H9 (cell line): ENCODE measurements around the gene ALDH1L1. TPM values are rescaled to one million over a fixed set of nuclear protein-coding genes. Genes with fewer than 3 reads are reported as not detected.

Experiments
- DNase-seq: peaks from one replicate; pipeline ENCODE4 v3.0.0-alpha.2; 2017
- H2AFZ ChIP-seq: one replicate; pipeline ENCODE4 v1.6.1; 2013; ENCODE audit warnings: mild to moderate bottlenecking, low read length, control low read depth, moderate library complexity
- H2AK5ac ChIP-seq: 2 replicates; pipeline ENCODE4 v1.6.1; 2013; ENCODE audit warnings: low read length, control low read depth, mixed read lengths; ENCODE audit not compliant: insufficient read length
- H2BK120ac ChIP-seq: one replicate; pipeline ENCODE4 v1.6.1; 2013; ENCODE audit warnings: low read depth, mild to moderate bottlenecking, low read length, control low read depth, inconsistent platforms; ENCODE audit not compliant: poor library complexity, severe bottlenecking
- H2BK12ac ChIP-seq: 2 replicates; pipeline ENCODE4 v1.6.1; 2013; ENCODE audit warnings: low read length, control low read depth, mixed read lengths, low read depth; ENCODE audit not compliant: insufficient read length
- H2BK15ac ChIP-seq: 2 replicates; pipeline ENCODE4 v1.6.1; 2013; ENCODE audit warnings: low read depth, low read length, control low read depth
- H2BK20ac ChIP-seq: one replicate; pipeline ENCODE4 v1.6.1; 2013; ENCODE audit warnings: low read depth, mild to moderate bottlenecking, low read length, control low read depth, inconsistent platforms; ENCODE audit not compliant: poor library complexity, severe bottlenecking
- H2BK5ac ChIP-seq: 2 replicates; pipeline ENCODE4 v1.6.1; 2013; ENCODE audit warnings: low read length, control low read depth, mixed read lengths; ENCODE audit not compliant: insufficient read length
- H3K14ac ChIP-seq: 2 replicates; pipeline ENCODE4 v1.6.1; 2013; ENCODE audit warnings: low read length, control low read depth; ENCODE audit not compliant: insufficient read depth
- H3K18ac ChIP-seq: 2 replicates; pipeline ENCODE4 v1.6.1; 2013; ENCODE audit warnings: low read depth, mild to moderate bottlenecking, mixed read lengths, low read length, control low read depth; ENCODE audit not compliant: insufficient read length
- H3K23ac ChIP-seq: 2 replicates; pipeline ENCODE4 v1.6.1; 2013; ENCODE audit warnings: low read length, control low read depth, mixed read lengths, low read depth; ENCODE audit not compliant: insufficient read length
- H3K23me2 ChIP-seq: 2 replicates; pipeline ENCODE4 v1.6.1; 2013; ENCODE audit warnings: low read depth, mild to moderate bottlenecking, mixed read lengths, low read length, control low read depth; ENCODE audit not compliant: insufficient read length, poor library complexity, severe bottlenecking
- H3K27ac ChIP-seq: 2 replicates; pipeline ENCODE4 v1.5.1; 2013; ENCODE audit warnings: low read length, control low read depth, mixed read lengths, low read depth; ENCODE audit not compliant: insufficient read length
- H3K27me3 ChIP-seq: 2 replicates; pipeline ENCODE4 v1.6.1; 2013; ENCODE audit warnings: low read length, control low read depth, inconsistent platforms; ENCODE audit not compliant: insufficient read depth
- H3K4ac ChIP-seq: 2 replicates; pipeline ENCODE4 v1.6.1; 2013; ENCODE audit warnings: low read depth, mild to moderate bottlenecking, control low read depth, inconsistent platforms, low read length, moderate library complexity
- H3K4me1 ChIP-seq: 2 replicates; pipeline ENCODE4 v1.6.1; 2013; ENCODE audit warnings: low read length, control low read depth, inconsistent platforms; ENCODE audit not compliant: insufficient read depth
- H3K4me2 ChIP-seq: 2 replicates; pipeline ENCODE4 v1.6.1; 2013; ENCODE audit warnings: low read length, control low read depth, mixed read lengths; ENCODE audit not compliant: insufficient read length, insufficient read depth
- H3K56ac ChIP-seq: 2 replicates; pipeline ENCODE4 v1.6.1; 2013; ENCODE audit warnings: low read depth, mild to moderate bottlenecking, mixed read lengths, low read length, control low read depth; ENCODE audit not compliant: insufficient read length
- H3K79me1 ChIP-seq: 2 replicates; pipeline ENCODE4 v1.6.1; 2013; ENCODE audit warnings: low read depth, mild to moderate bottlenecking, moderate library complexity, low read length, control low read depth, inconsistent platforms; ENCODE audit not compliant: insufficient read depth, poor library complexity, severe bottlenecking
- H3K79me2 ChIP-seq: 2 replicates; pipeline ENCODE4 v1.6.1; 2013; ENCODE audit warnings: low read length, control low read depth, inconsistent platforms; ENCODE audit not compliant: insufficient read depth
- H3K9ac ChIP-seq: 2 replicates; pipeline ENCODE4 v1.6.1; 2013; ENCODE audit warnings: low read length, control low read depth, mixed read lengths; ENCODE audit not compliant: insufficient read length; ENCODE audit errors: extremely low read depth
- H3K9me3 ChIP-seq: one replicate; pipeline ENCODE4 v1.6.1; 2013; ENCODE audit warnings: low read depth, low read length, inconsistent platforms; ENCODE audit not compliant: control insufficient read depth
- H3T11ph ChIP-seq: one replicate; pipeline ENCODE4 v1.6.1; 2013; ENCODE audit warnings: mild to moderate bottlenecking, low read length, control low read depth, inconsistent platforms
- H4K20me1 ChIP-seq: one replicate; pipeline ENCODE4 v1.6.1; 2013; ENCODE audit not compliant: control insufficient read depth, insufficient read length, insufficient read depth
- H4K5ac ChIP-seq: 2 replicates; pipeline ENCODE4 v1.6.1; 2013; ENCODE audit warnings: low read depth, mild to moderate bottlenecking, mixed read lengths, low read length, control low read depth; ENCODE audit not compliant: insufficient read length
- H4K8ac ChIP-seq: replicated peaks from 2 replicates; pipeline ENCODE4 v1.6.1; 2013; ENCODE audit warnings: low read length, control low read depth, mixed read lengths, low read depth; ENCODE audit not compliant: insufficient read length
- H4K91ac ChIP-seq: 2 replicates; pipeline ENCODE4 v1.6.1; 2013; ENCODE audit warnings: low read depth, mild to moderate bottlenecking, moderate library complexity, mixed read lengths, low read length, control low read depth; ENCODE audit not compliant: insufficient read length
- H3K27ac Mint-ChIP-seq, 3 experiments: 2 replicates in 2 of 3; 3 replicates in 1 of 3; pipeline ENCODE4 v1.8.0; 2020 to 2021; ENCODE audit warnings: mixed read lengths in 3 of 3, mild to moderate bottlenecking in 1 of 3, moderate library complexity in 1 of 3
- H3K27me3 Mint-ChIP-seq: 2 replicates; pipeline ENCODE4 v1.8.0; 2021; ENCODE audit warnings: low read depth, mild to moderate bottlenecking, moderate library complexity, mixed read lengths
- H3K36me3 Mint-ChIP-seq, 3 experiments: 2 replicates in 2 of 3; 3 replicates in 1 of 3; pipeline ENCODE4 v1.8.0; 2020 to 2021; ENCODE audit warnings: low read depth in 3 of 3, mixed read lengths in 3 of 3; ENCODE audit not compliant: insufficient read depth in 1 of 3
- H3K4me1 Mint-ChIP-seq, 2 experiments: 2 replicates each; pipeline ENCODE4 v1.8.0; 2020; ENCODE audit warnings: mixed read lengths in 2 of 2
- H3K4me3 Mint-ChIP-seq, 2 experiments: 2 replicates in 1 of 2; 3 replicates in 1 of 2; pipeline ENCODE4 v1.8.0; 2020 to 2021; ENCODE audit warnings: mild to moderate bottlenecking in 2 of 2, mixed read lengths in 2 of 2, moderate library complexity in 1 of 2
- H3K9me3 Mint-ChIP-seq, 2 experiments: 2 replicates in 1 of 2; 3 replicates in 1 of 2; pipeline ENCODE4 v1.8.0; 2020; ENCODE audit warnings: mild to moderate bottlenecking in 2 of 2, mixed read lengths in 2 of 2, moderate library complexity in 1 of 2
- WGBS: extraction: QIAGEN DNeasy Blood & Tissue Kit; methylation state at CpG from one replicate; pipeline ENCODE4 v1.1.7; 2013; ENCODE audit warnings: missing lambda C conversion rate, low lambda C conversion rate, mixed read lengths; ENCODE audit not compliant: insufficient read length; ENCODE audit errors: extremely low coverage; 5-methylcytosine and 5-hydroxymethylcytosine counted together
- total RNA-seq: library from RNA; stranded (reverse); gene quantifications from 2 replicates; pipeline ENCODE4 v1.2.1, GENCODE V29; 2021
- TF ChIP-seq, protein P1 (sequence below): fragments of 200-600 bp; sonication (generic); conservative IDR thresholded peaks from 3 replicates; pipeline ENCODE4 v1.8.0; 2021; ENCODE audit warnings: antibody characterized with exemption, mild to moderate bottlenecking

Gene ALDH1L1
- total RNA-seq, 1 experiment from 2014 or later: 0.90 TPM

DNA sequence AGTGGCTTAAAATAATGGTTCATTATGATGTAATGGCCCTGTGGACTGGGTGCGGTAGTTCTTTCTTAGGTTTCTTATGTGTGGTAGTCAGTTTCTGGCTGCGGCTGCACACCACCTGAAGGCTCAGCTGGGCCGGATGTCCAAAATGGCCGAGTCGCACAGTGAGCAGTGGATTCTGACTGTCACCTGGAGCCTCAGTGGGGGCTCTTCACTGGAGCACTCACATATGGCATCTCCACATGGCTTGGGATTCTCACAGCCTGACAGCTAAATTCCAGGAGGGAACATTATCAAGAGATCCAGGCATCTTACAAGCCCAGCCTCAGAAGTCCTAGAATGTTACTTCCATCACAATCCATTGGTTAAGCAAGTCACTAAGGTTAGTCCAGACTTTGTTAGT, 26.8 kb upstream of the ALDH1L1 start:
- no CpG with 5 or more reads among the region's 5 CpGs for WGBS
- peaks cover 45% of the 10 kb centered on the region for H3K27me3 Mint-ChIP-seq
- H3K36me3 Mint-ChIP-seq: peaks cover 0 to 3% (median 0%) of the 10 kb centered on the region in 3 experiments; a peak in 1 of 7 replicates

More for the DNA sequence above, 26.8 kb upstream of the ALDH1L1 start:
- H2AFZ ChIP-seq: no peak overlapping the region
- H3K18ac ChIP-seq: no peak overlapping the region
- peaks cover 4 to 6% of the 10 kb centered on the region in 2 experiments; a peak in 4 of 5 replicates for H3K9me3 Mint-ChIP-seq
- H3K79me2 ChIP-seq: no peaks in the 10 kb centered on the region
- TF ChIP-seq, protein P1, sequence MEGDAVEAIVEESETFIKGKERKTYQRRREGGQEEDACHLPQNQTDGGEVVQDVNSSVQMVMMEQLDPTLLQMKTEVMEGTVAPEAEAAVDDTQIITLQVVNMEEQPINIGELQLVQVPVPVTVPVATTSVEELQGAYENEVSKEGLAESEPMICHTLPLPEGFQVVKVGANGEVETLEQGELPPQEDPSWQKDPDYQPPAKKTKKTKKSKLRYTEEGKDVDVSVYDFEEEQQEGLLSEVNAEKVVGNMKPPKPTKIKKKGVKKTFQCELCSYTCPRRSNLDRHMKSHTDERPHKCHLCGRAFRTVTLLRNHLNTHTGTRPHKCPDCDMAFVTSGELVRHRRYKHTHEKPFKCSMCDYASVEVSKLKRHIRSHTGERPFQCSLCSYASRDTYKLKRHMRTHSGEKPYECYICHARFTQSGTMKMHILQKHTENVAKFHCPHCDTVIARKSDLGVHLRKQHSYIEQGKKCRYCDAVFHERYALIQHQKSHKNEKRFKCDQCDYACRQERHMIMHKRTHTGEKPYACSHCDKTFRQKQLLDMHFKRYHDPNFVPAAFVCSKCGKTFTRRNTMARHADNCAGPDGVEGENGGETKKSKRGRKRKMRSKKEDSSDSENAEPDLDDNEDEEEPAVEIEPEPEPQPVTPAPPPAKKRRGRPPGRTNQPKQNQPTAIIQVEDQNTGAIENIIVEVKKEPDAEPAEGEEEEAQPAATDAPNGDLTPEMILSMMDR: no peak
- no peak overlapping the region for H3K27ac Mint-ChIP-seq
- H2AK5ac ChIP-seq: no peak overlapping the region
- no peaks in the 10 kb centered on the region for H3K9me3 ChIP-seq
- no peaks in the 10 kb centered on the region for H3K79me1 ChIP-seq
- no peaks in the 10 kb centered on the region for H4K20me1 ChIP-seq
- H3K27ac ChIP-seq: no peak overlapping the region
- H3K9ac ChIP-seq: no peak overlapping the region
- H3K4ac ChIP-seq: no peak overlapping the region
- H4K5ac ChIP-seq: no peak overlapping the region
- no peak for DNase-seq
- H3K56ac ChIP-seq: no peak overlapping the region
- no peak overlapping the region for H3K23ac ChIP-seq
- H3T11ph ChIP-seq: no peak overlapping the region
- H3K27me3 ChIP-seq: no peaks in the 10 kb centered on the region; the same call in 1 of the 2 replicates
- H3K4me3 Mint-ChIP-seq: no peak overlapping the region
- no peak overlapping the region for H4K8ac ChIP-seq
- H3K23me2 ChIP-seq: no peaks in the 10 kb centered on the region
- H2BK5ac ChIP-seq: no peak overlapping the region
- H3K4me2 ChIP-seq: no peak overlapping the region
- H3K4me1 ChIP-seq: no peaks in the 10 kb centered on the region; the same call in 1 of the 2 replicates
- H3K14ac ChIP-seq: no peak overlapping the region
- no peak overlapping the region for H4K91ac ChIP-seq
- peaks cover 17 to 22% of the 10 kb centered on the region in 2 experiments for H3K4me1 Mint-ChIP-seq
- H2BK20ac ChIP-seq: no peak overlapping the region
- H2BK15ac ChIP-seq: no peak overlapping the region
- no peak overlapping the region for H2BK12ac ChIP-seq
- H2BK120ac ChIP-seq: no peak overlapping the region
